Activated T-cell treated with anti-CD3 and anti-CD28 coated beads for 48 hours (primary cell): Measurements from ENCODE around the gene STXBP4.

Source experiments
- DNase-seq: peaks from one replicate; pipeline ENCODE4 v3.0.0-alpha.2; 2020; ENCODE audit warnings: low read depth

STXBP4 gene

DNA sequence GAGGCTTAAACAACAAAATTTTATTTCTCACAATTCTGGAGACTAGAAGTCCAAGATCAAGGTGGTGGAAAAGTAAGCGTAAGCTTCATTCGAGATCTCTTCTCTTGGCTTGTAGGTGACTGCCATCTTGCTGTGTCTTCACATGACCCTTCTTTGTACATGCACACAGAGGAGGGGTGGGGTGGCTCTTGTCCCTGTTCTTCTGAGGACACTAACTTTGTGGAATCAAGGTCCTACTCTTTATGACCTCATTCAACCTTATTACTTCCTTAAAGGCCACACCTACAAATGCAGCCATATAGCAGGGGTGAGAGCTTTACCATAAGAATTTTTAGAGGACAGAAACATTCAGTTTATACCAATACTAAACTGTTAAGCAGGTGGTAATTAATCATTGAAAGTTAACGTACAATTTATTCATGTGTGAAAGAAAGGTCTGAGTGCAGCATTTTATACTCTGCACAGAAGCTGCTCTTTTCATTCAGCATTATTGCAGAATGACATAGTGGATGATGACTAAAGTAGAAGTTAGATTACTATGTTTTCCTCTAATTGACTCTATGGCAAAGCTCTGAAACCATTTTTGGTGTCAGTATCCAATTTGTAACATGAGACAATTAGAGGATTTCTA, 156.3 kb downstream of the STXBP4 start:
- no peak for DNase-seq

DNA sequence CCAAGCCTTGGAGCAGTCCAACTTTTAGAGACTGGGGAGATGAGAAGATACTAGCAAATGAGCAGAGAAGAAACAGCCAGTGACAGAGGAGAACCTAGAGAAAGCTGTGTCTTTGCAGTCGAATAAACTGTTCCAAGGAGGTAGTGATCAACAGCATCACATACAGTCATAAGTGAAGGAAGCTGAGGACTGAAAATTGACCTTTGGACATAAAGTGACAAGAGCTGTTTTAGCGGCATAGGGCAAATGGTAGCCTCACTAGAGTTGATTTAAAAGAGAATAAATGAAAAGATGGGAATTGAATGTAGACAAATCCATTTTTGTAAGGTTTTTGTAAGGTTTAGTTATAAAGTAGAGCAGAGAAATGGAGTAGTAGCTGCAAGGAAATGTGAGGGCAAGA, 165.0 kb downstream of the STXBP4 start:
- DNase-seq, result no peak

DNA sequence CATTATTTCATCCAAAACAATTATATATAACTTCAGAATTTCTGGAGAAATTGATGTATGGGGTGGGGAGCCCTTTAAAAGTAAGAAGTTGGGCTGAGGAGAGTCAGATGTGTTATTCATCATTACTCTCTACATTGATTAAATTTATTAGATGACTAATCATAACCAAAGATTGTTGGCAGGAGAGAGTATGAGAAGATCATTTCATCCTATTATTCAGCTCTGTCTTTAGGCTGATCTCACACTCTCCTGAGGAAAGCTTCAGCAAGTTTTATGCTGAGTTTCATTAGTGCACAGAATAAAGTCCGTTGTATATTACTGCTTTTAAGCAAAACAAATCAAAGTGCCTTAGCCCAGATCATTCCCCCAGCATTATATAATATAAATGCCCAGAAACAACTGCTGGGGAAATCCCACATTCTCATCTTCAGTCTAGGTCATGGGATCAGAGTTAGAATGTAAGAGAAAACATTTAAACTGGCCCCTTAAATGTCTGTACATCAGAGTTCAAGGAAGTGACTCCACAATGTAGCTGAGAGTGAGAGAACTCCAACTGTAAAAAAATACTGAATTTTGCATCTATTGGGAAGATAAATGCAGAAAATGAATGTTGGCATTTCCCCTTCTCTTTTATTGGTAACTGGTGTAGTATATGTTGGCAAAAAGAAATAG, 166.1 kb downstream of the STXBP4 start:
- DNase-seq, result no peak

DNA sequence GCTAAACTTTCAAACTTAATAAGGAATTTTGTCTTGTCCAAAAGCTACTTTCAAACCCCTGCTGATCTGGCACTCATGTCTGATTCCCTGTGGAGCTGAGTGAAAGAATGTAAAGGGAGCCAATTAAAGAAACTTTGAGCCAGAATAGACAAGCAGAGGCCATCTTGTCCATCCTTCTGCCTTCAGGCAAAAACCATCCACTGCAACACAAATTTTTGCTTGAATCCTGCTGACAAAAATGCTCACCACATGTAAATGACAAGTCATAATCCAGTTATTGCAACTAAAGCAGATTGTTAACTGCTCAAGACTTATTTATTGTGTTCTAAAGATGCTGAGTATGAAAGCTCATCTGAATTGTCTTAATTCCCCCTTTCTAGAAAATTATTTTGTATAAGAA, 172.2 kb downstream of the STXBP4 start:
- DNase-seq, result no peak

DNA sequence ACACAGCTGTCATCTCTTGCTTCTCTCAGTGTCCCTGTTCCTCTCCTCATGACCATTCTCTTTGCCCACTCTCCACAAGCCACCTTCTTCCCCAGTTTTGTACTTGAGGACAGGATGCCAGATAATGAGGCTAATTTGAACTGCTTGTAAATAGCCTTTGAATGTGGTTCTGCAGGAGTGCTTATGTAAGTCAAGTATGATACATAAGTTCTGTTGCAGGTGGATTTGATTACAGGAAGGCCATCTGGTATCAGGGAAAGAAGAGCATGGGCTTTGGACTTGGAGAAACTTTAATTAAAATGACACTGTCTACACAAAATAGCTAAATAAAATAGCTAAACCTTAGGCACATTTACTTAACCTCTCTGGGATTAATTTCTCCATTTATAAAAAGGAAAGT, 176.0 kb downstream of the STXBP4 start:
- no peak for DNase-seq

DNA sequence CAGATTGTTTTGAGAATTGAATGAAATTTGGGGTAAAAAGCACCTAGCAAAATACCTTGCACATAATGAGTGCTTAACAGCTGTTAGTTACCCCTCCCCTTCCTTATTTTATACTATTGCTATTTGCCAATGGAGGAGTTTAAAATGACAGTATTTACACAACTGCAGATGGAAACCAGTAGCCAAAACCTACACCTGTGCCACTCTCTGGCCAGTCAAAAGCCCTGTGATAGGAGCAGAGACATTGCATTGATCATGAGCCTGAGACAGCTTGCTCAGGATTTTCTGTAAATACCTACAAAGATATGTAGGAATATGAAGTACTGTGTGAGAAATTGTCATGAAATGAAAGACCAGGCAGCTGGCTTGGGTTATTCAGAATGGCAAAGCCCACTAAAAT, 180.9 kb downstream of the STXBP4 start:
- DNase-seq, result no peak

DNA sequence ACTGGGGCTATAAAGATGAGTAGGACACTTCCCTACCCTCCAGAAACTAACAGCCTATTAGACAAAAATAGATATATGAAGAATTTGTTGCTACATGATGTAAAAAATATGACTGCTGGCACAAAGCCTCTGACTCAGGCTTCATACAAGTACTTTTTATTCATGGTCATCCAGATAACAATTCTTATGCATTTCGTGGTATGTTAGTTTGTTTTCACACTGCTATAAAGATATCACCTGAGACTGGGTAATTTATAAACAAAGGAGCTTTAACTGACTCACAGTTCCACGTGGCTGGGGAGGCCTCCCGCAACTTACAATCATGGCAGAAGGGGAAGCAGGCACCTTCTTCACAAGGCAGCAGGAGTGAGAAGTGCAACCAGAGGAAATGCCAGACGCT, 183.7 kb downstream of the STXBP4 start:
- no peak for DNase-seq

DNA sequence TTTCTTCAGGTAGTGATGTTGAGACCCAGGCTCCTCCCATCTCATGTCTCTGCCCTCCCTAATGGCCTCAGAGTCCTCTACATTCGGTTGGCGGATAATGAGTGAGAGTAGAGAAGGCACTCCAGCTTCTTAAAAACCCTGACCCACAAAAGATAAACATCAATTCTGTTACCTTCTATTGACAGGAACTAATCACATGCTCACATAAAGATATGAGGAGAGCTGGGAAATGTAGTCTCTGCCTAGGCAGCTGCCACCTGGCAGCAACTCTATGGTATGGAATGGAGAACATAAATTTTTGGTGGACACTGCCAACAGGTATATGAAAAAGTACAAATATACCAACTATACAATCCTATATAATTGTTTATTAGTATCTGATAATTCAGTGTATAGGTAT, 185.5 kb downstream of the STXBP4 start:
- no peak for DNase-seq

DNA sequence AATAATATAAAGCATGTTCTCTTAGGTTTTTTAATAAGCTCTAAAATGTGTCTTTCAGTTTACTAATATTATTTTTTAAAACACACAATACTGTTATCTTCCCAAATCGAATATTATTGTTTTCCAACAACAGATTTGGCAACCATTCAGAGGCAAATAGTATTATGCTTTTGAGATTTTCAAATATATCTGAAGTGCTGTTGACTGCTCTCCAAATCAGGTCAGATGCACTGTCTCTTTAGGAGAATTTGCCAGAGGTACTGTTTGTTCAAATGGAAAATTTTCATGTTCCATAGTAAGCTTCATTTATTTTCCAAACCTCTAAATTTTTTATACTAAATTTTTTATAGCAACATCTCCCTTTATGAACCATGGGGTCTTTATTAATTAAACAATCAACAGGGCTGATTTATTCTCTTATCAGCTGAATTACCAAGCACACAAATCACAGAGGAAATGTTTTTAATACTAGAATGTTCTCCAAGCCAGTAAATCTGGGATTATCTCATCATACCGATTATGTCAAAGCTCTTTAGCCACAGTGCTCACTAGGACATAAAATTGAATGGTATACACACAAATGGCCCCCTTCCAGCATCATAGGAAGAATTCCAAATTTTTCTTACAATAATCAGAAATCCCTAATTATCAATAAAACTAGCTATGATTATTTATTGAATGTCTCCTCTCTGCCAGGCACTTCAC, 187.4 kb downstream of the STXBP4 start:
- DNase-seq, result no peak

DNA sequence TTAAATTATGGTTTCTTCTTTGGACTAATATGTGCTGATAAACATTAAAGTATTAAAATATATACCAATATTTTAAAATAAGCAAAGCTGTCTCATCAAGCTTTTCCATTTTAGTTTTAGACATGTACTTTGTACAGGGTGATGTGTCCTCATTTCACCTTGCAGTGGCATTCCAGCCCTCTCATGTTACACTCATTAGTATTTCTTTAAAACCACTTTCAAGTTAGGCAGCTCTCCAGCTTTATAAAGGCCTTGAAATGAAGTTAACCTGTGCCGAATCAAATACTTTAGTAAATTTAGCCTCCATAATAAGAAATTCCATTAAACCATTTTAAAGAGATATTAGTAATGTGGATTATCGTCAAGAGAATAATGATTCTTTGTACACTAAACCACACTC, 188.6 kb downstream of the STXBP4 start:
- DNase-seq, result no peak

DNA sequence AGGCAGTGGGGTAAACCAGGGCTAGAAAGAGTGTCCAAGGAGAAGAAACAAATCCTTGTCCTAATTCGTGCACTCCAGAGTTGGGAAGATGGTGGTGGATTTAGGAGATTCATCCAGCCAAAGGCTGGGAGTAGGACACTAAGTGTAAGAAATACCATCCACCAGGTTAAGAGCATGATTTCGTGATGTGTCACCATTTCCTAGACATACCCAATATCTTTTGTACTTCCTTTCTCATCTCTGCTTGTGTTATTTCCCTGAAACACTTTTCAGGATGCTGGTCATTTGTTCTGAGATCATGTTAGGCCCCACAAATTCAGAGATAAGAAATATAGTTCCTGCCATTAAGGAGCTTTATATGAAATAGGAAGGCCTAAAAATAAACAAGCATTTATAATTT, 189.9 kb downstream of the STXBP4 start:
- DNase-seq, result no peak

DNA sequence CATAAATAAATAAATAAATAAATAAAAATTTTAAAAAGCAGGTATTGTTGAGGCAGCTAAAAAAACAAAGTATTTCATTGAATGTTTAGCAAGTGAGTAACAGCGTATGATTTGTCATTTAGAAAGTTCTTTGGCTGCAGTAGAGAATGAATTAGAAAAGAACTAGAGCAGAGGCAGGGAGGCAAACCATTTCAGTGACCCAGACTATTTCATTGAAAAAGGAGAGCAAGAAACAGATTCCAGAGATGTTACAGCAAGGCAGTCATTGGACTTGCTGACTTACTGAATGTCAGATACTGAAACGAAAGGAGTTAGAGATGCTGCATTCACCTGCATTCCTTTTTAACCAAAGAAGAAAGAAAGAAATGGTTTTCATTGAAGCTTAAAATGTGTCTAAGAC, 190.7 kb downstream of the STXBP4 start:
- no peak for DNase-seq

DNA sequence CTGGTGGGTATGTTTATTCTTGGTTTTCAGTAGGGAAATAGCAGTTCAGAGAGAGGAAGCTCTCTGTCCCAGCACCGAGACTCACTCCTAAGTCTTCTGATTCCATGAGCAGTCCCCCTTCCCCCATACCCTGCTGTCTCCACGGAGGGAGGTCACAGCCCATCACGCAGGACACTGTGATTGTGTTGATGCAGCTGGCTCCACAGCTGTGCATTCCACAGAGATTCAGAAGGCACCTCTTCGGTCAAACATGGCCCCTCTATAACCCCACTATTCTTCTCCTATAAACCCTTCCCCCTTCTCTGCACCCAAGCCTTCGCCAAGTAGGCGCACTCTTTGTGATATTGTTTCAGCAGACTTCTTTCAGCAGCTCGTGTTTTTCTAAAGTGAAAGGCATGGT, 191.9 kb downstream of the STXBP4 start:
- no peak for DNase-seq

DNA sequence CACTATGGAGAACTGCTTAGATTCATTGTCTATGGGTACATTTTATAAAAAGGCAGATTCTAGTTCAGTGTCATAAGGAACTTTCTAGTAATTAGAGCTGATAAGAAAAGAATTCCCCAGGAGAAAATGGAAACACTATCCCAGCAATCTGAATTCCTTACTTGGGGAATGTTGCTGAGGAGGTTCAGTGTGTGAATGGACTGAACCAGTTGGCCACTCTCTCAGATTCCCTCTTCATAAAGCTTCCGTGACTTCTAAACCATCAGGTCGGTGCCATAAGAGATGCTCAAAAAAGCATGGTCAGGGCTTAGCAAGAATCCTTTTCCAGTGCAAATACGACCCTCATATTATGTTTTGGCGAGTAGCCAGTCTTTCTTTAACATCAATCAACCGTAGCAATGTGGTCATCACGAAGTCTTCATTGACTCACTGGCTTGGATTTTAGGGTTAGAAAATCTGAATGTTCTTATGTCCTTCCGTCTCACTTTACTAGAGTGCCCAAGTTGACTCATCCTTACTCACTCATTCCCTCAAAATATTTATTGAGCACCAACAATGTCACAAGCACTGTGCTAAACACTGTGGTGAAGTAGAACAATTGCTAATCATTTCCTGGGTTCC, 193.5 kb downstream of the STXBP4 start:
- no peak for DNase-seq

DNA sequence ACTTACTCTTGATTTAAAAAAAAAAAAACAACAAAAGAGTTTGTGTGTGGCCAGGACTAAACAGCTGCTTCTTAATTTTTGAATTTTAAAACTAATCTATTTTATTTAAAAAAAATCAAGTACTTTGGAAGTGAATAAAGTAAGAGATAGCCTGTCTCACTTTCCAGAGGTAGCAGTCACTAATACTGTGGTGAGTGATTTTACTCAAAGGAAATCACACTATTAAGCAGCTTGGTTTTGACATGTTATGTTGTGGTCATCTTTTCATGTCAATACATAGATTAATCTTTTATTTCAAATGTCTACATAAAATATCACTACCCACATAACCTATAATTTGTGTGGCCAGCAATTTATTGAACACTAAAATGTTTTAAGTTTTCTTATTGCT, 194.0 kb downstream of the STXBP4 start:
- DNase-seq, result no peak

DNA sequence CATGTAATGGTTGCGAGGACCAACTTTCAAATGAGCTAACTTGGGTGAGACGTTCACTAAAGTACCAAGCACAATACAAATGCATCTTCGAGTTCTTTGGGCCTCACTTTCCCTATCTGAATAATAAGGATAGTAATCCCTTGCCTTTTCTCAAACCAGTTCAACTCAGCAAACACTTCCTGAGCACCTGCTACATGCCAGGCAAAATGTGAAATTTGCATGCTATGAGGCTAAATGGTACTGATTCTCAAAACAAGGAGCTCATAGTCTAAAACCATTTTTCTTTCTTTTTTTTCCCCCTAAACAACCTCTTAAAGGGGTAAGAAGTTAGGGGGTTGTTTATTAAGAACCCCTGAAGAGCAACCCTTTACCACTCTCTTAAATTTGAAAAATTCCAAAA, 194.8 kb downstream of the STXBP4 start:
- no peak for DNase-seq

DNA sequence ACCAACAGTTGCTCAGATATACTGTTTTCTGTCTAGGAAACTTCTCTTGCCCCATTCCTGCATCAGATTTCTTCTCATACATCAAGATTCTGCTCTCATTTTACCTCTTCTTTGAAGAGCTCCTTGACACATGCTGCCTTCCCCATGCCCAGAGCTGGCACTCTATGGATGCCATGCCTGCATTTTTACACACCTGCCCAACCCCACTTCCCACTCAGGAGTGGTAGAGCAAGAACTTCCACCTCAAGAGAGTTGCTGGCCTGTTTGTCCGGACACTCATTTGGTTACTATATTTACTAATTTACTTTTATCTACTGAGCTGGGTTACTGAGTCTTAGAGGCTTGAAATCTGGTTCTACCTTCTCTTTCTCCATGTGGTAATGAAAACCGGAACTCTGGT, 197.9 kb downstream of the STXBP4 start:
- no peak for DNase-seq

DNA sequence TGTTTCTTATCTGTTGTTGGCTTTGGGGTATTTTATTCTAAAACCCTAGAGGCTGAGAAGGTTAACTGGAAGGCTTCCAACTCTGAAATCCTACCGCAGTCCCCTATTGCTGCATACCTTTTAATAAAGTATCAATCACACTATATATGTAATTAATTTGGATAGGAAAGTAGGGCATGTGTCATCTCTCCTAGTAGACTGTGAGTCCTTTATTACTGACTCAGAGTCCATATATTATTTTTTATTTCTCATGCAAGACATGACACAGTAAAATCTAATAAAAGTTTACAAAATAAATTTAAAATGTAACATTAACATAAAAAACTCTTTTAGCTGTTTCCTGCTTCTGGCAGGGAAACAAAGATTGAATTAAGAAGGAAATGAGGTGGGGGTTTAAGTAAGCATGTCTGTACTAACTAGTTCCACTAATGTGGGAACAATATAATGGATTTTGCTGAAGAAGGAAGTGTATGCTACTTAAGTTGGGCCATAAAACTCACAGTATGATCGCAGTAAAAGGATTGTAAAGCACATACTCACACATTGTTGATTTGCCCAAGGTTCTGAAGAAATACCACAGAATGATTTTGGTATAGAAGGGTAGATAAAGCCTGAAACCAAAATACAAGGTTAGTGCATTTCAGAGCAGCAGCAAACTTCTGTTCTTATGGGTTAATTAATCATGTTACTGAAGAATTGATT, 198.6 kb downstream of the STXBP4 start:
- no peak for DNase-seq

DNA sequence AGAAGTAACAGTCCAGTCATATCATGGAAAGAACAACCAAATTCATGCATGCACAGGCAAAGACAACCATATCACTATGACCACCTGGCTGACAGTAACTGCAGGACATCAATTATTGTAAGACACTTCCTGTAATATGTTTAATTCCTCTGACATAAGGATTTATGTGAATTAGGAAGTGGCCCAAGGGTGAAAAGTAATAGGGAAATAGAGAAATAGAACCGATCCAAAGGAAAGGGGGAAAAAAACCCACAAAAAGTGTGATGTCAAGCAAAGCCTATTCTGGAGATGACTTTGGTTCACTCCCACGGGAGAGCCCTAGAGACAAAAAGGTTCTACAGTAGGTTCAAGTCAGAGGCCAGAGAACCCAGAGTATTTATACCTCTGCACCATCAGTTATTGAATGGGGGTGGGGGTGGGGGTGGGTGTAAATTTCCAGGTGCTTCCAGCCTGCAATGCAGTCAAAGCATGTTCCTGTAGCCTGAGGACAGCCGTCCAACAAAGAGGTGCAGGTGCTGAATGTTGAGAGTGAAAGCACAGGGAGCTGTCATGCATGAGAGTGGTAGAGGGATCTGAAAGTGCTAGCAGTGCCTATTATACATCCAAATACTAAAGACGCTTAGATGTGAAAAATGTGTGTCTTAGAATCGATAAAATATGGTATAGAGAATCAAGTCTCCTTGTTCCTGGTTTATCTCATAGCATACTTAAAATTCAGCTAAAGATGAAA, 200.6 kb downstream of the STXBP4 start:
- no peak for DNase-seq

DNA sequence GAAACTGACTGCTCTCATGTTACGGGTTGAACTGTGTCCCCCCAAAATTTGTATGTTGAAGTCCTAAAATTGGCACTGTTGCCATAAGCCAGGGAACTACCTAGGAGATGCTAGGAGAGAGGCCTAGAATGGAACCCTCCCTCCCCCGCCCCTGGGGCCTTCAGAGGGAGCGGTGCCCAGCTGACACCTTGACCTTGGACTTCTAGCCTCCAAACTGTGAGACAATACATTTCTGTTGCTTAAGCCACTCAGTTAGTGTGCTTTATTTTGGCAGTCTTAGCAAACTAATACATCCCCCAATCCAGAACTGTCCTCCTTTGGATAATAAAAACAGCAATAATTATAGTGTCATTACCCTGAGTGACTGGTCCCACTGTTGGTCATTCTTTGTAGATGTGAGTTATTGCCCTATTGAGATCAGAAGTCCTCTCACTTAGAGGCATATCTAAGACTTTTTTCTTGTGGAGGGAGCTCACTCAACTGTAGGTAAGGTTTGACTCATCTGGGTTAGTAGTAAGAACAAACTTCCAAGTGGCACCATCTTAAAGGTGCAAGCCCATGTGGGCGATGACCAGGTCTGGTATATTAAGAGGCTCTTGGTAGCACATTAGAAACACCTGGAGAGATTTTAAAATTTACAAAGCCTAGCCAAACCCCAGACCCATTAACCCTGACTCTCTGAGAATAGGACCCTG, 203.2 kb downstream of the STXBP4 start:
- DNase-seq, result no peak

DNA sequence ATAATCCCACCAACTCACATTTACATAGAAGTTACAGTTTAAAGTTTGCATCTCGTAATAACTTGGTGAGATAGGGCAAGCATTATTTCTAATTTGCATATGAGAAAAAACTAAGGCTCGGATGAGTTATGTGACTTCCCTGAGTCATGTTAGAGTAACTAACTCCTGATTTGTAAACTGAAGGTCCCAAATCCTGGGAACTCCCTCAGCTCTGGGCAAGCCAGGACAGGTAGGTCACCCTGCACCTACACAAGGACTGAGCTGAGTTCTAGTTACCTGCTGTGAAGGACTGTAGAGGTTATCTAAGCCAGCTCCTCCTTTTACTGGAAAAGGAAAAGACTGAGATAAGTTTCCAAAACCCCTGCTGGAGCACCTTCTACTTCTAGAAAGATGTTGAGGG, 204.0 kb downstream of the STXBP4 start:
- DNase-seq, result no peak
